NB4 (cell line): ENCODE results near the gene SLC9A2.

ENCODE experiments used
- DNase-seq: peaks from one replicate; pipeline ENCODE4 v3.0.0; 2010; ENCODE audit warnings: low read depth
- H3K4me3 ChIP-seq: one replicate; pipeline ENCODE4 v1.5.1; 2011; ENCODE audit warnings: mild to moderate bottlenecking, low read depth, low read length, moderate library complexity
- MYC ChIP-seq: IDR thresholded peaks from 2 replicates; pipeline ENCODE4 v1.6.1; 2011; ENCODE audit warnings: low read depth, low read length
- POLR2A ChIP-seq: IDR thresholded peaks from 2 replicates; pipeline ENCODE4 v1.6.1; 2011; ENCODE audit warnings: mild to moderate bottlenecking; ENCODE audit not compliant: insufficient read length; ENCODE audit errors: extremely low read depth
- TF ChIP-seq, protein P1 (sequence below): IDR thresholded peaks from one replicate; pipeline ENCODE4 v1.5.1; 2012; ENCODE audit warnings: low read depth, low read length
- TF ChIP-seq, protein P2 (sequence below): IDR thresholded peaks from 2 replicates; pipeline ENCODE4 v1.6.1; 2011; ENCODE audit warnings: low read depth, low read length

Gene SLC9A2

DNA sequence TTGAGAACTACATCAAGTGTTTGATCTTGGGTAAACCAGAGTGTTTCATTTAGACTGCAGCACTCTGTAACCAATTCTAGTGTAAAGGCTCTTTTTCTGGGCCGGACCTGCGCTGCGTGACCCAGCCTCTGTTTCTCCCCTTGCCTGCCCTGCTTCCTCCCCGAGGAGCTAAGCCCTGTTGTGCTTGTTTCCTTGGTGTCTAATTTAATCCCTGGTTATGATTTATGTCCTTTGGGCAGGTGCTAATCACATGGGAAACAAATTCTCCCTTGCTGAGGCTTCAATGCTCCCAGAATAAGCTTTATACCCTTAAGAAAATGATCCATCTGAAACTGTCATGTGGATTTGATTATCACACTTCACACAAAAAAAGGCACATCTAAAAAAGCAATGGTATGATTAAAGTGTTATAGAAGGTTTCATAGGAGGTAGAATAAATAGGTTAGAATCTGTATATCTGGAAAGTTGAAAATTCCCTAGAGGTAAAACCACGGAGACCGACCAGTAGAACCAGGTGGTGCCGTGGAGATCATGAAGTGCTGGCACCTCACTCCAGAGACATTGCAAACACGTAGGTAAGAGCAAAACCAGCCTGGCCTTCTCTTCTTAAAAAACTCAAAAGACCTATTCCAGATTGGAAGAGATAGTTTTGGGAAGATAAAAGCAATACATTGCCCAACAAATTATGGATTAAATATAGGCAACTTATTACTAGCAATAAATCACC is 31.0 kb upstream of the SLC9A2 start:
- H3K4me3 ChIP-seq = no peak overlapping the region
- TF ChIP-seq POLR2A = no peak
- TF ChIP-seq, protein P1, sequence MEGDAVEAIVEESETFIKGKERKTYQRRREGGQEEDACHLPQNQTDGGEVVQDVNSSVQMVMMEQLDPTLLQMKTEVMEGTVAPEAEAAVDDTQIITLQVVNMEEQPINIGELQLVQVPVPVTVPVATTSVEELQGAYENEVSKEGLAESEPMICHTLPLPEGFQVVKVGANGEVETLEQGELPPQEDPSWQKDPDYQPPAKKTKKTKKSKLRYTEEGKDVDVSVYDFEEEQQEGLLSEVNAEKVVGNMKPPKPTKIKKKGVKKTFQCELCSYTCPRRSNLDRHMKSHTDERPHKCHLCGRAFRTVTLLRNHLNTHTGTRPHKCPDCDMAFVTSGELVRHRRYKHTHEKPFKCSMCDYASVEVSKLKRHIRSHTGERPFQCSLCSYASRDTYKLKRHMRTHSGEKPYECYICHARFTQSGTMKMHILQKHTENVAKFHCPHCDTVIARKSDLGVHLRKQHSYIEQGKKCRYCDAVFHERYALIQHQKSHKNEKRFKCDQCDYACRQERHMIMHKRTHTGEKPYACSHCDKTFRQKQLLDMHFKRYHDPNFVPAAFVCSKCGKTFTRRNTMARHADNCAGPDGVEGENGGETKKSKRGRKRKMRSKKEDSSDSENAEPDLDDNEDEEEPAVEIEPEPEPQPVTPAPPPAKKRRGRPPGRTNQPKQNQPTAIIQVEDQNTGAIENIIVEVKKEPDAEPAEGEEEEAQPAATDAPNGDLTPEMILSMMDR = no peak
- TF ChIP-seq, protein P2, sequence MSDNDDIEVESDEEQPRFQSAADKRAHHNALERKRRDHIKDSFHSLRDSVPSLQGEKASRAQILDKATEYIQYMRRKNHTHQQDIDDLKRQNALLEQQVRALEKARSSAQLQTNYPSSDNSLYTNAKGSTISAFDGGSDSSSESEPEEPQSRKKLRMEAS = no peak
- no peak for TF ChIP-seq MYC
- no peak for DNase-seq

DNA sequence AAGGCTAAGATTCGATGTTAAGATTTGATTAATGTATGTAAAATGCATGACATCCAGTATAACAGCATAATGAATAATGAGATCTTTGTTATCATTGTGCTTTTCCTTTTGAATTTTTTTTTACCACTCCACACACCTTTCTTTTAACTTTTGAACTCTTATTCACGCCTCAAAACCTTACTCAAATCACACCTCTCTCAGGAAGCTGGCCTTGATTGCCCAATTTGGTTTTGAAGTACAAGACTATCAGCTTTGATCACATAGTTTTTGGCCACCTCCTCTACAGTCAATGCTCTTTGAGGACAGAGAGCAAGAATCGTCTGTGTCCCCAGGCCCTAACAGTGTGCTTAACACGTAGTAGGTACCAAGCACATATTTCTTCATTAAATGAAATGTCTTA is 29.9 kb upstream of the SLC9A2 start:
- TF ChIP-seq, protein P1 = no peak
- TF ChIP-seq MYC (no peak), POLR2A (no peak)
- TF ChIP-seq, protein P2 = no peak
- DNase-seq = no peak
- no peak overlapping the region for H3K4me3 ChIP-seq

DNA sequence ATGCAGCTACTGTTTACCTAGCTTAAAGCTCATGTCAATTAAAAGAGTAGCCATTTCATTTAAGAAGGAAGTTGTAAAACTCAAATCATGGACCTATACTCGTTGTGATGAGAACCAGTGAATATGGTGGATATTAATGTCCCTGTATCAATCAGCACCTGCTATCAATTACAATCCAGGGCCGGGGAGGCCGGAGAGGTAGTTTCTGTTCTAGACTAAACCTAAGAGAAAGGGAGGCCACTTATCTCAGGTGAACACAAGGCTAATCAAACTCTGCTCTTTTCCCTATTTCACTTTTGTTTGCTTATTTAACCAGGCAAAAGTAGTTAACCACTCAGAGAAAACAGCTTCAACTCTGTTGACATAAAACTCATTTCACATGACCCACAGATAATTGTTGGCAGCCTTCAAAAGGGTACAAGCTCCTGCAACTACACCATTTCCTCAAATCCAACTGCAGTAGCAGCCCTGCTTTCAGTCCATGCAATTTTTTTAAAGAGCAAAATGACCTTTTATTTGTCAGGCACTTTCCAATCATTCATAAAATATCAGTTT is 27.8 kb upstream of the SLC9A2 start:
- DNase-seq = no peak
- no peak overlapping the region for H3K4me3 ChIP-seq
- TF ChIP-seq, protein P2 = no peak
- TF ChIP-seq, protein P1 = no peak
- TF ChIP-seq MYC = no peak
- no peak for TF ChIP-seq POLR2A

DNA sequence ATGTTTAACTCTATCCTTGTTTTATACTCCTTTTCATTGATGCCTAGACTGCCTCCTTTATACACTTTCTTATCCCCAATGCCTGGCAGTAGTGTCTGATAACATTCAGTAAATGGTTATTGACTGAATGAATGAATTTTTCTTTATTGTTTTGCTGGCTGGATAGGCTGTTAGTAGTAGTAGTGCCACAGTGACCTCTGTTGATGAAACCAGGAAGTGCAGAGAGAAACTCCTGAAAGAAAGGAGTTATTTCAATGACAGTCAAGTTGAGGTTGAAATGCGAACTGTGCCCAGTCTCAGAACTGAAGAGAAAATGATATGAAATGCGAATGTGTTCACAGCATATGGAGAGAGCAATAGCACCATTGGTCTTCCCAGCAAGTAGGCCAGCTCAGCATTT is 26.8 kb upstream of the SLC9A2 start:
- no peak overlapping the region for H3K4me3 ChIP-seq
- DNase-seq = peak; percentile 47
- TF ChIP-seq, protein P1 = peak; percentile 64
- TF ChIP-seq, protein P2 = no peak

DNA sequence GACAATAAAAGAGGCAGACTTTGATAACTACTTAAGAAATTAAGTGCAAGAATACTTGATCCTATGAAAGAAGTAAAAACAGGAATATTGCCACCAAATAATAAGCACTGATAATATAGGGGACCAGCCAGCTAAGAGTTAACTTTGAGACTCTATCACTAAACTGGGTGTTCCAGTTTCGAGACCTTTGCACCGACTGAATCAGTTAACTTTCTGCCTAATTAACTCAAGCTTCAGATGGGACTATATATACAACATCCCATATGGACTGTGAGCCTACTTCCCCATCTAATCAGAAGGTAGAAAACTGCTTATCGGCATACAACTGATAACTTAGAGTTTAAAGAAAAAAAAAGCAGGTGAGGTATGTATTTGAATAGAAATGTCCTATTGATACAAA is 25.8 kb upstream of the SLC9A2 start:
- no peak for TF ChIP-seq MYC
- no peak overlapping the region for H3K4me3 ChIP-seq
- DNase-seq = no peak

DNA sequence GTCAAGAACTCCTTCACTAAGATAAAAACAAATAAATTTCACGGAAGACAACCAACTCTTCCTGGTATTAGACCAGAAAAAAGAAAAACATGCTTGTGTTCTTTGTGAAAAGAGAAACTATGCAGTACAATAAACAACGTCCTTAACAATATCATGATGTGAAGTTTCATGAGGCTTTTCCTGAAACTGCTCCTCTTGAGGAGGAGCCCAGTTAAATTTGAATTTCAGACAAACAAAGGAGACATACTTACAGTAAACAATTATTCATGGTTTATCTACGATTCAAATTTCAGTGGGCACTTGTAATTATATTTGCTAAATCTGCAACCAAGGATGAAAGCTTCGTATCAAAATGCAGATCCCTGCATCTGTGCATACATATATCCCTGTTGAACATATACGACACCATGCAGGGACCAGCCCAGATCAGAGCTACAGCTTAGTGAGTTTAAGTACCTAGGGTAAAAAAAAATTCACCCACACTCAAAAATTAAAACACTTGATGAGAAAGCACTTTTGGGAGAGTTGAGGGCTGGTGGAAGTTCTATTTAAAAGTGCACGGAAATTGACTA is 24.8 kb upstream of the SLC9A2 start:
- TF ChIP-seq POLR2A (no peak), MYC (no peak)
- TF ChIP-seq, protein P1 = no peak
- TF ChIP-seq, protein P2 = no peak
- no peak overlapping the region for H3K4me3 ChIP-seq
- DNase-seq = no peak
